SJCRH30 (cell line): ENCODE results near the gene EPB42. TPM values are rescaled to one million over a fixed set of nuclear protein-coding genes. Genes with fewer than 3 reads are reported as not detected.
"Not testable (repeated sequence)": the region's sequence is repeated elsewhere in the genome, so short reads cannot be mapped to it uniquely, and the experiment has no call there.

Source experiments
- DNase-seq, 2 experiments: peaks; one replicate each; pipeline ENCODE4 v3.0.0-alpha.2; 2015 to 2020
- H3K27ac ChIP-seq: fragments of 250-450 bp; sonication (Bioruptor Pico); 2 replicates; pipeline ENCODE4 v1.5.1; 2020; ENCODE audit warnings: mild to moderate bottlenecking, moderate library complexity
- H3K27me3 ChIP-seq: fragments of 250-450 bp; sonication (Bioruptor Pico); 2 replicates; pipeline ENCODE4 v1.5.1; 2020; ENCODE audit warnings: mild to moderate bottlenecking, moderate library complexity
- H3K36me3 ChIP-seq: fragments of 250-450 bp; sonication (Bioruptor Pico); 2 replicates; pipeline ENCODE4 v1.5.1; 2020; ENCODE audit warnings: mild to moderate bottlenecking, moderate library complexity
- H3K4me1 ChIP-seq: fragments of 250-450 bp; sonication (Bioruptor Pico); 2 replicates; pipeline ENCODE4 v1.5.1; 2020; ENCODE audit warnings: mild to moderate bottlenecking, moderate library complexity
- H3K4me3 ChIP-seq: fragments of 250-450 bp; sonication (Bioruptor Pico); 2 replicates; pipeline ENCODE4 v1.5.1; 2020; ENCODE audit warnings: mild to moderate bottlenecking, moderate library complexity
- H3K9me3 ChIP-seq: fragments of 250-450 bp; sonication (Bioruptor Pico); replicated peaks from 2 replicates; pipeline ENCODE4 v1.5.1; 2020; ENCODE audit warnings: mild to moderate bottlenecking, moderate library complexity
- total RNA-seq: library from RNA; depleted of rRNA; stranded (reverse); fragments of >200 nt; shearing (Covaris generic); gene quantifications from 2 replicates; pipeline ENCODE4 v1.2.3, GENCODE V29; 2014; rRNA removed

The EPB42 gene
- total RNA-seq, 1 experiment from 2014 or later, result not detected

DNA sequence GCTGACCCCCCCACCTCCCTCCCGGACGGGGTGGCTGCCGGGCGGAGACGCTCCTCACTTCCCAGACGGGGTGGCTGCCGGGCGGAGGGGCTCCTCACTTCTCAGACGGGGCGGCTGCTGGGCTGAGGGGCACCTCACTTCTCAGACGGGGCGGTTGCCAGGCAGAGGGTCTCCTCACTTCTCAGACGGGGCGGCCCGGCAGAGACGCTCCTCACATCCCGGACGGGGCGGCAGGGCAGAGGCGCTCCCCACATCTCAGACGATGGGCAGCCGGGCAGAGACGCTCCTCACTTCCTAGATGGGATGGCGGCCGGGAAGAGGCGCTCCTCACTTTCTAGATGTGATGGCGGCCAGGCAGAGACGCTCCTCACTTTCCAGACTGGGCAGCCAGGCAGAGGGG, 53.6 kb downstream of the EPB42 start:
- not testable (repeated sequence) for H3K4me1 ChIP-seq, DNase-seq, H3K4me3 ChIP-seq, H3K27me3 ChIP-seq, H3K36me3 ChIP-seq, H3K9me3 ChIP-seq, H3K27ac ChIP-seq

DNA sequence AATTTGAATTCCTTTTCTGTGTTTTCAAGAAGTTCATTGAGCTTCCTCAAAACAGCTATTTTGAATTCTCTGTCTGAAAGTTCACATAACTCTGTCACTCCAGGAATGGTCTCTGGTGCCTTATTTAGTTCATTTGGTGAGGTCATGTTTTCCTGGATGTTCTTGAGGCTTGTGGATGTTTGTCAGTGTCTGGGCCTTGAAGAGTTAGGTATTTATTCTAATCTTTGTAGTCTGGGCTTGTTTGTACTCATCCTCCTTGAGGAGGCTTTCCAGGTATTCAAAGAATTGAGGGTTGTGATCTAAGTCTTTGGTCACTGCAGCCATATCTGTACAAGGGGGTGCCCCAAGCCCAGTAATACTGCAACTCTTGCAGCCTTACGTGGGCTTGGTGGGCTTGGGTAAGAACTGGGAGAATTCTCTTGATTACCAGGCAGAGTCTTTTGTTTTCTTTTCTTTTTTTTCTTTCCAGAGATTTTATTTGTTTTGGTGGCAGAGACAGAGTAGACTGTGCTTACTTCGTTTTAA, 55.0 kb downstream of the EPB42 start:
- H3K9me3 ChIP-seq, result no peaks in the 10 kb centered on the region; the same call in 1 of the 2 replicates
- H3K27me3 ChIP-seq, result no peaks in the 10 kb centered on the region
- no peaks in the 10 kb centered on the region for H3K36me3 ChIP-seq
- H3K4me3 ChIP-seq, result no peak overlapping the region
- H3K4me1 ChIP-seq, result no peaks in the 10 kb centered on the region
- no peak overlapping the region for H3K27ac ChIP-seq
- no peak for DNase-seq

DNA sequence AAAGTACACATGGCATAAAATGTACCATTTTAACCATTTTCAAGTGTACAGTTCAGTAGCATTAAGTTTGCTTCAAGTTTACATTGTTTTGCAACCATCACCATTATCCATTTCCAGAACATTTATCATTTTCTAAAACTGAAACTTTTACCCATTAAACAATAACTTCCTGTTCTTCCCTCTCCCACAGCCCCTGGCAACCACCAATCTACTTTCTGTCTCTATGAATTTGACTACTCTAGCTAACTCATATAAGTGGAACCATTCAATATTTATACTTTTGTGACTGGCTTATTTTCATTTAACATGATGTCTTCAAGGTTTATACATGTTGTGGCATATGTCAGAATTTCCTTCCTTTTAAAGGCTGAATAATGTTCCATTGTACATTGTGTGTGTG, 67.5 kb downstream of the EPB42 start:
- Histone ChIP-seq H3K36me3 (no peaks in the 10 kb centered on the region), H3K27me3 (no peaks in the 10 kb centered on the region), H3K4me3 (no peak overlapping the region), H3K4me1 (no peaks in the 10 kb centered on the region), H3K9me3 (no peaks in the 10 kb centered on the region), H3K27ac (no peak overlapping the region)
- DNase-seq, result no peak

DNA sequence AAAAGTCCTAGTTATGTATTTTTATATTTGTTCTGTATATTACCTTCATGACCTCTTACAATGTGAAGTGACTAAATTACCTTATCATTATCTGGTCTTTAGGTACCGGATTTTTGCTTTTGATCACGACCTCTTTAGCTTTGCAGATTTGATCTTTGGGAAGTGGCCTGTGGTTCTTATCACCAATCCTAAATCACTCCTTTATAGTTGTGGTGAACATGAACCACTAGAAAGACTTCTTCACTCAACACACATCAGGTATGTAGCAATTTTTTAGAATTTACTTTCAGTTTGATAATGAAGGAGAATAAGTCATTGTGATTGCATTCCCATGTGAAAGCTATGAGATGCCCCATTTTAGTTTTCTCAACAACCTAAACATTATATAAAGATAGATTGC, 69.1 kb downstream of the EPB42 start:
- Histone ChIP-seq H3K36me3 (no peaks in the 10 kb centered on the region), H3K27ac (no peak overlapping the region), H3K27me3 (no peaks in the 10 kb centered on the region), H3K4me3 (no peak overlapping the region), H3K9me3 (no peaks in the 10 kb centered on the region), H3K4me1 (no peaks in the 10 kb centered on the region)
- no peak for DNase-seq

DNA sequence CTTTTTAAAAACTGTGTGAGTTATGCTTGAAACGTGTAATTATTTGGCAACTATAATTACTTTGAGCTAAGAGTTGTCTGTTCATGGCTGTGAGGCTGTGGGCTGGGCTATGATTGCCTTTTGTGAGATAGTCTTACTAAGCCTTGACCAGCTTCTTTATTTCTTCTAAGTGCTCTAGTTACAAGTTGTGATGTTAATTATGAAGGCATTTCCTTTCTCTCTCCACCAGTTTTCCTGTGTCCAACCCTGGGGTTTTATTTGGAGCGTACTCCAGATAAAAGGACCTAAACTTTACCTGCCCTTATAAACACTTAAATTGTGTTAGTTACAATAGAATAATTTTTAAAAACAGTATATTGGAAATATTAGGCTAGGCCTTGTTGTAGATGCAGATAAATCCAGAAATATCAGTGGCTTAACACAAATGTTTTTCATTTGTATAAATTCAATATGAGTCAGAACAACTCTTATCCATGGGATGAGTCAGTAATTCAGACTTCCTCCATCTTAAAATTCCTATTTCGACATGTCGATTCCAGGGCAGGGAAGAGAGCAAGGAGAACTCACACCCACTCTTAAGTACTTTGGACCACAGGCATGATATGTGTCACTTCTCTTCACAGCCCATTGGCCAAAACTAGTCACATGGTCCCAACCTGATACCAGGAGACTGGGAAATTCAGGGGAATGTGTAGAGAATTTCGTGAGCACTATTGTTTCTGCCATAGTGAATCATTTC, 70.5 kb downstream of the EPB42 start:
- Histone ChIP-seq H3K36me3 (no peaks in the 10 kb centered on the region), H3K9me3 (no peaks in the 10 kb centered on the region), H3K4me1 (no peaks in the 10 kb centered on the region), H3K27me3 (no peaks in the 10 kb centered on the region), H3K4me3 (no peak overlapping the region), H3K27ac (no peak overlapping the region)
- peak; percentile 12 to 19 for DNase-seq

Other genes starting within 250 kb of the EPB42 start
- 25.1 and 27.5 TPM in 2 replicates for gene UBR1, start 115.0 kb downstream of the EPB42 start, total RNA-seq
- gene TMEM62, start 87.4 kb downstream of the EPB42 start, total RNA-seq, result 3.0 and 3.1 TPM in 2 replicates
- gene CCNDBP1, start 35.6 kb downstream of the EPB42 start, total RNA-seq, result 25.6 and 30.6 TPM in 2 replicates
- gene TGM5, start 45.9 kb upstream of the EPB42 start, total RNA-seq, result not detected in 2 replicates
- not detected in 2 replicates for gene TGM7, start 81.2 kb upstream of the EPB42 start, total RNA-seq
- gene LCMT2, start 109.6 kb upstream of the EPB42 start, total RNA-seq, result 17.4 and 18.5 TPM in 2 replicates
- gene ZSCAN29, start 150.0 kb upstream of the EPB42 start, total RNA-seq, result 27.8 and 30.8 TPM in 2 replicates
- 16.2 and 20.3 TPM in 2 replicates for gene TUBGCP4, start 150.1 kb upstream of the EPB42 start, total RNA-seq